Astrocyte (in vitro differentiated cells and primary cell): ENCODE data around the gene C13orf46. TPM values are rescaled to one million over a fixed set of nuclear protein-coding genes. Genes with fewer than 3 reads are reported as not detected.

Source experiments
- DNase-seq: peaks from one replicate; pipeline ENCODE4 v3.0.0-alpha.2; 2010; ENCODE audit warnings: low read depth
- FAIRE-seq: peaks from 2 replicates; lab custom pipeline; 2011; peaks lifted over from hg19 to GRCh38; lab: Jason Lieb, UNC
- H2AFZ ChIP-seq: 2 replicates; pipeline ENCODE4 v1.6.0; 2012; ENCODE audit warnings: low read depth, low read length, inconsistent platforms
- H3K27ac ChIP-seq: 2 replicates; pipeline ENCODE4 v1.5.1; 2011; ENCODE audit warnings: low read depth, low read length, inconsistent platforms
- H3K27me3 ChIP-seq: 2 replicates; pipeline ENCODE4 v1.6.0; 2011; ENCODE audit warnings: low read length, inconsistent platforms; ENCODE audit not compliant: insufficient read depth
- H3K36me3 ChIP-seq: 2 replicates; pipeline ENCODE4 v1.5.1; 2011; ENCODE audit warnings: low read length, inconsistent platforms; ENCODE audit not compliant: insufficient read depth
- H3K4me1 ChIP-seq: 2 replicates; pipeline ENCODE4 v1.5.1; 2011; ENCODE audit warnings: low read length, inconsistent platforms; ENCODE audit not compliant: insufficient read depth
- H3K4me2 ChIP-seq: 2 replicates; pipeline ENCODE4 v1.6.0; 2012; ENCODE audit warnings: low read length, inconsistent platforms
- H3K4me3 ChIP-seq: 2 replicates; pipeline ENCODE4 v1.5.1; 2011; ENCODE audit warnings: low read depth, mild to moderate bottlenecking, low read length, inconsistent platforms; ENCODE audit not compliant: insufficient read depth
- H3K79me2 ChIP-seq: 2 replicates; pipeline ENCODE4 v1.6.0; 2012; ENCODE audit warnings: mild to moderate bottlenecking, low read length, inconsistent platforms; ENCODE audit not compliant: insufficient read depth
- H3K9ac ChIP-seq: 2 replicates; pipeline ENCODE4 v1.6.0; 2012; ENCODE audit warnings: mild to moderate bottlenecking, low read length, inconsistent platforms
- H3K9me3 ChIP-seq: 2 replicates; pipeline ENCODE4 v1.5.1; 2012; ENCODE audit warnings: low read depth, mild to moderate bottlenecking, low read length, inconsistent platforms; ENCODE audit not compliant: insufficient read depth
- H4K20me1 ChIP-seq: 2 replicates; pipeline ENCODE4 v1.6.0; 2012; ENCODE audit warnings: low read length, inconsistent platforms; ENCODE audit not compliant: insufficient read depth
- H3K27ac Mint-ChIP-seq: one replicate; pipeline ENCODE4 v1.8.0; 2021; ENCODE audit warnings: mild to moderate bottlenecking, mixed read lengths; ENCODE audit not compliant: unreplicated experiment
- H3K27me3 Mint-ChIP-seq: one replicate; pipeline ENCODE4 v1.8.0; 2021; ENCODE audit warnings: low read depth, mixed read lengths; ENCODE audit not compliant: unreplicated experiment
- H3K36me3 Mint-ChIP-seq: one replicate; pipeline ENCODE4 v1.8.0; 2021; ENCODE audit warnings: low read depth, mixed read lengths; ENCODE audit not compliant: unreplicated experiment
- H3K4me1 Mint-ChIP-seq: one replicate; pipeline ENCODE4 v1.8.0; 2021; ENCODE audit warnings: low read depth, mixed read lengths; ENCODE audit not compliant: unreplicated experiment
- H3K4me3 Mint-ChIP-seq: one replicate; pipeline ENCODE4 v1.8.0; 2021; ENCODE audit warnings: mild to moderate bottlenecking, moderate library complexity, mixed read lengths; ENCODE audit not compliant: unreplicated experiment
- H3K9me3 Mint-ChIP-seq: one replicate; pipeline ENCODE4 v1.8.0; 2021; ENCODE audit warnings: mild to moderate bottlenecking, mixed read lengths; ENCODE audit not compliant: unreplicated experiment
- CTCF ChIP-seq: IDR thresholded peaks from 2 replicates; pipeline ENCODE4 v1.5.1; 2011; ENCODE audit warnings: low read depth, mild to moderate bottlenecking, inconsistent platforms, low read length, moderate library complexity; ENCODE audit not compliant: insufficient read depth
- EZH2 ChIP-seq: IDR thresholded peaks from 2 replicates; pipeline ENCODE4 v1.6.1; 2012; ENCODE audit warnings: mild to moderate bottlenecking, low read length, inconsistent platforms; ENCODE audit not compliant: insufficient read depth
- total RNA-seq: library from RNA; stranded (reverse); gene quantifications from 2 replicates; pipeline ENCODE4 v1.2.1, GENCODE V29; 2021

The C13orf46 gene
- total RNA-seq, 1 donor from 2014 or later = 5.0 TPM

- Mint-ChIP-seq H3K27ac (no peak overlapping the region), H3K4me3 (no peak overlapping the region), H3K9me3 (peaks cover 14% of the 10 kb centered on the region), H3K36me3 (peaks cover 7% of the 10 kb centered on the region), H3K4me1 (peaks cover 6% of the 10 kb centered on the region), H3K27me3 (peaks cover 6% of the 10 kb centered on the region)
- no peaks in the 10 kb centered on the region for H3K36me3 ChIP-seq
- TF ChIP-seq EZH2 (no peak), CTCF (no peak)
- H3K9ac ChIP-seq = no peak overlapping the region
- H3K4me2 ChIP-seq = no peak overlapping the region
- H3K9me3 ChIP-seq = no peaks in the 10 kb centered on the region
- H3K79me2 ChIP-seq = no peaks in the 10 kb centered on the region
- FAIRE-seq (no peak), DNase-seq (no peak)
- no peak overlapping the region for H3K4me3 ChIP-seq
- H3K27me3 ChIP-seq = no peaks in the 10 kb centered on the region
- no peak overlapping the region for H3K27ac ChIP-seq
- no peak overlapping the region for H2AFZ ChIP-seq
- H3K4me1 ChIP-seq = peaks cover 7% of the 10 kb centered on the region
- no peaks in the 10 kb centered on the region for H4K20me1 ChIP-seq
Measured at GRCh38 chr13:113930671-113931637, 42.9 kb downstream of the C13orf46 start.

DNA sequence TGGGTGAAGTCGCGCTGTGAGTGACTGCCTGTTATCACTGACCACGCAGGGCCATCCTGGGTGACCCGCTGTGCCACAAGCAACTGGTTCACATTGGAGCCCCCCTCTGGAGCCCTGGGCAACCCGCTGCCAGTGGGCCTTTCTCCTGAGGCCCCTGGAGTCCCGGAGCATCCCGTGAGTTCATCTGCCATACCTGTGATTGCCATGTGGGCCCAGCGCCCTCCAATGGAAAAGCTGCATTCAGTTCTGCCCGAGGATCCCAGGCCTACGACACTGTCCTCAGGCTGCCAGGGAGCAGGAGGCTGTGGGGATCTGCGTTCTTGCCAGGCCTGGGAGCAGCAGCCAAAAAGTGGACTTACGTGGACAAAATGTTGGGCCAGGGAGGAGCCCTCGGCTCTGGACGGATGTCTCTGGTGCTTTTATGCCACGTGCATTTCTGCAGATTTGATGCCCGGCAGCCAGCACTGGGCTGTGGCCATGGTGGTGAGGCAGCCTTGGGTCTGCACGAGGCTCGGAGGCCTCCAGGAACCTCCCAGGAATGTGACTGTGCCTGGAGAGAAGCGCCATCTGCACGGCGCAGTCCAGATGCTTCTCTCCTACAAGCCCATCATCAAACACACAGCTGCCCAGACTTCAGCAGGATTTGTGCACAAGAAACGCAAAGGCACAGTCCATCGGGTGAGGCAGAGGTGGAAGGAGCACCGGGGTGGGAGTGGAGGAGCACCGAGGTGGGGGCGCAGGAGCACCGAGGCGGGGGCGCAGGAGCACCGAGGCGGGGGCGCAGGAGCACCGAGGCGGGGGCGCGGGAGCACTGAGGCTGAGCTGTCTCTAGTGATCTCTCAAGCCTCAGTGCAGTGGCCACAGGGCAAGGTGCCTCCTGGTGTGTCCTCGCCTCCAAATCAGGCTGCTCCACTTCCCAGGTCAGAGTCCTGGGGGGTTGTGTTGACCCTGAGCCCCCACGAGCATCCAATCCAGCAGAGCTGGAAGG lies 44.0 kb downstream of the C13orf46 start:
- Histone ChIP-seq H3K36me3 (no peaks in the 10 kb centered on the region), H3K79me2 (no peaks in the 10 kb centered on the region), H2AFZ (no peak overlapping the region), H3K27ac (no peak overlapping the region), H4K20me1 (no peaks in the 10 kb centered on the region), H3K4me1 (peaks cover 7% of the 10 kb centered on the region), H3K27me3 (no peaks in the 10 kb centered on the region), H3K4me2 (no peak overlapping the region), H3K4me3 (no peak overlapping the region), H3K9ac (no peak overlapping the region), H3K9me3 (no peaks in the 10 kb centered on the region)
- Mint-ChIP-seq H3K4me1 (peaks cover 6% of the 10 kb centered on the region), H3K27ac (no peak overlapping the region), H3K27me3 (peaks cover 6% of the 10 kb centered on the region), H3K9me3 (peaks cover 17% of the 10 kb centered on the region), H3K36me3 (peaks cover 10% of the 10 kb centered on the region), H3K4me3 (no peak overlapping the region)
- TF ChIP-seq EZH2 = no peak
- no peak for TF ChIP-seq CTCF
- FAIRE-seq = no peak
- DNase-seq = no peak
